ENCODE data around the gene MEGF8.
A peak's percentile ranks its signal among the peaks of the same experiment; 100 is the strongest.

MEGF8 gene

DNA sequence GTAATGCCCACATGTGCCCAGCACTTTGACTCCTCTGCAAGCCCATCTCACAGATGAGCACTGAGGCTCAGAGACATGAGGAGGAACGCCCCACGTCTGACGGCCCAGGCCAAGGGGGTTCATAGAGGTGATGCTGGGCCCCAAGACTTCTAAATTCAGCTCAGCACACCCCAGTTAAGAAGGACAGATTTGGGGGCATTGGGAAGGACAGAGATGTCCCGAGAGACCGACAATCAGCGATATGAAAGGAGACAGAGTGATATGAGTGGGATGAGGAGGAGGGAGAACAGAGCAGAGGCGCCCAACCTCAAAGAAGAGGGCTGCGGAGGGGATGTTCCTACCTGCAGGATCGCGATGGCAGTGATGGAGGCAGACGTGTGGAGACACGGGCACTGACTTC lies 64.5 kb downstream of the MEGF8 start, which contains the start of gene CNFN:
TSS of gene CNFN (minus strand) at position 399 of the 400 bp plus-strand sequence. CDS start 1,260 bp downstream, outside the sequence.
- DNase-seq: no peak

DNA sequence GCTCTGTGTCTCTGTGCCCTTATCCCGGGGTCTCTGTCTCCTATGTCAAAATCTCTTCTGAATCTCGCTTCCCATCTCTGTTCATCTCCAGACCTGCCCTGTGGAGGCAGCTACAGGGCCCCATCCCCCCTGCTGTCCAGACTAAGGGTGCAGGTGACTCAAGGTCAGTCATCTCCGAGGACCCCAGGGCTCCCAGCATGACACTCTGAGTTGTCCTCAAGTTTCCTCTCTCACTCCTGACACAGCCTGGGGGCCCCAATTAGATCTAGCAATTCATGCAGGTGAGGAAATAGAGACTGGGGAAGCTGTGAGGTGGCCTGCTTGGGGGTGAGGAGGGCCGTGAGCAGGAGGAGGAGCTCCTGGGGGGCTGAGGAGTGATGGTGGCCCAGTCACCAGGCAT lies 66.7 kb downstream of the MEGF8 start:
- DNase-seq: no peak

DNA sequence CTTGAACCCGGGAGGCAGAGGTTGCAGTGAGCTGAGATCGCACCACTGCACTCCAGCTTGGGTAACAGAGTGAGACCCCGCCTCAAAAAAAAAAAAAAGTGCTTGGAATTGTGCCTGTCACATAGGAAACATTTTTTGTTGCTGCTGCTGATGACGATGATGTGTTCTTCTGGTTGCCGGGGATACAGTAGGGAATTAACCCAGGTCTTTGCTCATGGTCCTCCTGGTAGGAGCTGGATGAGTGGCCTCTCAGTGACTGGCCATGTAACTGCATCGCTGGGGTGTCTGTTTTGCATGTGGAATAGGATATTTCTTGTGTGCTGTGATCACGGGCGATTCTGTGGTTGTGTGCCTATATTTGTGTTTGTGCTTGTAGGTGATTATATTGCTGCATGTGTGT lies 69.3 kb downstream of the MEGF8 start:
- no peak for DNase-seq

DNA sequence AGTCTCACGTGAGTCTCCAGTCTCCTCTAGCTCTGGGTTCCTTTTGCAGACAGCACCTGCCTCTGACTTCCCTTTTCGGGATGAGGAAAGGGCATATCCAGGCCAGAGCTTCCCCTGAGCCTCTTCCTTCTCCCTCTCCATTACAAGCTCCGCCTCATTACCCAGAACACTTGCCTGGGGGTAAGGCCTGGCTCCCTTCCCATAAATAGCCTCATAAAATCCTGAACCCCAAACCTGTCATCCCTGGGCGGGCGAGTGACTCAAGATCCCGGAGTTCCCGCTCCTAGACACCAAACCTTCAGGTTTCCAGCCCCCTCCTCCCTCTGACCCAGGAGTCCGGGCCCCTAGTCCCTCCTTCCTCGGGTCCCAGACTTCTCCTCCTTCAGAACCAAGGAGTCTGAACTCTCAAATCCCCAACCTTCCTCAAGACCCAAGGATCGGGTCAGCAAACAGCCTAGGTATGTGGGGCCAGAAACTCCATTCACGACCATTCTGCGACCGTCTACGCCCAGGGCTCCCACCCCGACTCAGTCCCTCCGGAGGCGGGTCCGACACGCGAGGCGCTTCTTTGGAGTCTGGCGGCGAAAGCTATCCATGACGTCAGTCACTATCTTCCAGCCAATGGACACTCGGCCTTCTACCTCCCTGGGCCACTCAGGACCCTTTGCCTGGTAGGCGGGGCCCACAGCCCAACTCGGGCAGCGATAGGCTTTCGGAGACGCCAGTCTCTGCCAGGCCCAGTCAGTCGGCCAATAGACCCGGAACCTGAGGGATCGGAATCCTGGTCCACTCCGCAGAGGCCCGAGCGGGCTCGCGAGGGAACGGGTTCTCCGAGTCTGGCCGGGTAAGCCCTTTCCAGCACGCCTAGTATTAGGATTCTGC lies 71.2 kb downstream of the MEGF8 start:
- DNase-seq: peak; percentile 98 to 100

DNA sequence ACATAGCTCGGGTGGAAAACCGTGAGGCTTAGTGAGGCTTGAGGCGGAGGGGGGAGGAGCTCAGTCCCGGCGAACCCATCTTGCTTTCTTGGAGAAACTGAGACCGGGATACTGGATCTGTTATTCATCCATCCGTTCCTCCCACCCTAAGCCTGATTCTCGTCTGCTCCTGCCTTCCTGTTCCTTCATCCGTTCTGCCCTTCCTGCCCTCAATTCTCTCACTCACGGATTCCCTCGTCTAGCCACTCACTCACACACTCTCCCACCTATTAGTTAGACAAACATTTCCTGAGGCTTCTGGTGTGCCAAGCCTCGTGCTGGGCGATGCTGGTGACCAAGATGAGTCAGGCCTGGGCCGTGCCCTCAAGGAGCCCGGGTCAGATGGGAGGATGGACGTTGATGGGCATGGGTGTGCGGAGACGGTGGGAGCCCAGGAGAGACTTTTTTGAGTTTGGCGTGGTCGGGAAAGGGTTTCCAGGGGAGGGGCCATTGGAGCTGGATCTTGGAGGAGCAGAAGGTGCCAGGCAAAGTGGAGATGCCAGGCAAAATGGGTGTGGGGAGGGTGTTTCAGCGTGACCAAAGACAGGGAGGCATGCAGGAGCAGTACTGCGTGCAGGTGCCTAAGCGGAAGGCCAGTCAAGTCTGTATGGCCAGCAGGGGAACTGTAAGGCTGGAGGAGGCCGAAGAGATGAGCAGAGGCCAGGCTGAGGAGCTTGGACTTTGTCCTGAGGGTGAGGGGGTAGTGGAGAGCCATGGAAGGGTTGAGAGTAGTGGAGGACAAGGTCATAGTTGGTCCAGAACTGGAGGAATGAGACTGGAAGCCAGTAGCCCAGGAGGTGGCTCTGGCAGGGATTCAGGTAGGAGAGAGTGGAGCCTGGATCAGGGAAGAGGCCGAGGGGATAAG lies 72.1 kb downstream of the MEGF8 start:
- no peak for DNase-seq

DNA sequence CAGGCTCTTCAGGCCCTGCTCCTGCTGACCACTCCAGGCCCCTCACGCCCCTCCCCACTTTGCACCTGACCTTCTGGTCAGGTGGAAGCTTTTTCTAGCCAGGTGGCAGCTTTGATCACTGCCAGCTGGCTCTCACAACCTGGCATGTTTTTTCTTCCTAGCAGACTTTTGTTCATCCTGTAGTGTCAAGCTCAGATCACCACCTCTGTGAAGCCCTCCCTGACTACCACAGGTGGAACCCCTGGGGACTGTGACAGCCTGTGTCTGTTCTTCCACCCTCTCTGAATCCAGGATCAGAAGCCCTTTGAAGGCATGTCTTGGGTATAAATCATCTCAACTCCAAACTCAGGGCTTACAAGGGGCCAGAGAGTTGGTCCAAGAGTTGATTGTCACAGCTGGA lies 75.0 kb downstream of the MEGF8 start:
- DNase-seq: no peak

DNA sequence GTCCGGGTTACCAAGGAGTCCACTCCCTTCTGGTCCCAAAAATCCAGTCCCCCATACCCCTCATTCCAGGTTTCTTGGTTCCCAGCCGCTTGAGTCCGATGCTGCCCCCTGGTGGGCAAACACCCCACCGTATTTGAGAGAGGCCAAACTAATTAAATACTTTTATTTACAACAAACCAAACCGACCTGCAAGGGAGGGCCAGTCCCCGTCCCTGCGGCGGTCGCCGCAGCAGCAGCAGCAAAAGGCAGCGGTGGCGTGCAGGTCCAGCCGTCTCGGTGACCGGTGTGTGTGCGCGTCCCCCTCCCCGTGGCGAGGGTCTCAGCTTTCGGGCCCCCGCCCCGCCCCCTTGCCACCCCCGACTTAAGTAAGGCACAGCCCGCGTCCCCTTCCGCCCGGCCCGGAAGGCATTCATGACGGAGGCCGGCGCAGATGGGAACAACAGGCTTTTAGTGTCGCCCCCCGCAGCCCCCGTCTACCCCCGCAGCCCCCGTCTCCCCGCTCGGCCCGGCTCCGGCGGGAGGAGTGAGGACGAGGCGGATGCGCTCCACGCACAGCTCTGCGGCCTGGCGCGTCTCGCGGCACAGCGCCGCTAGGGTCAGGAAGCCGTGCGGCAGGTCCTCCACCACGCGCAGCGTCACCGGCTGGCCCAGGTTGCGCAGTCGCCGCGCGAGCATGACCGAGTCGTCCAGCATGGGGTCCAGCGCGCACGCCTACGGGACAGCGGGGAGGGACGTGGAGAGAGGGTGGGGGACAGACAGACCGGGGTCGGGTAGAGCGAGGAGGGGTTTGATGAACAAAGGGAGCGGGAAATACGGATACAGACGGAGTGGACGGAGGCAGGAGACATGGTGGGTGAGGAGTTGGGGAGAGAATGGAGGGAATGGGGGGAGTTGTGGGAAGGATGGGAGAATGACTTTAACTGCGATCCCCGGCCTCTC lies 76.2 kb downstream of the MEGF8 start:
- peak; percentile 49 to 68 for DNase-seq

DNA sequence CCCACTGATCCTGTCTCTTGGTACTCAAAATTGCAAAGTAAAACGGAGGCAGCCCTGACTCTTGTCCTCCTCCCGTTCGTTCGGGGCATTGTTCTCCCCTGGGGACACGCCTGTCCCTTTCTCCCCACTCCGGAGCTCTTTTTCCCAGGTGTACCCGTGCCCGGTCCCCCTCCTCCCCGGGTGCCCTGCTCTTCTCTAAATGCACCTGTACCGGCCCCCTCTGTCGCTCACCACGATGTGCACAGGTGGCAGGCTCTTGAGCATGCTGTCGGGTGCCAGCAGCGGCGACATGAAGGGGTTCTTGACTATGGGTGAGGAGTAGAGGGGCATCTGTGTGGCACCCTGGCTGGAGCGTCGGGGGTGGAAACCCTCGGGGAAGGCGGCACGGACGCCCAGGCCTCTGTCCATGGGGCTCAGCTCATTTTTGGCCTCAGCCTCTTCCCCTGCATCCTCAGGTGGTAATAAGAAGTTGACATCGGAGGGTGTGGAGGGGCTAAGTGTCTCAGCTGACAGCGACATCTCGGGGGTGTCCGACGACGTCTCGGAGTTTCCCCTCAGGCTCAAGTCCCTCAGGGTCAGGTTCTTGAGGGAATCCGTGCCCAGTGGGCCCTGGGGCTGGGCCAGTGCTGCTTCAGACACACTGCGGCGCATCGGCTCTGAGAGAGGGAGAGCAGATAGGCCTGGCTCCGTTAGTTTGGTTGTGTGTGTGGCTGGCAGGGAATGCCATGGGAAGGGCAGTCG lies 77.1 kb downstream of the MEGF8 start:
- no peak for DNase-seq

DNA sequence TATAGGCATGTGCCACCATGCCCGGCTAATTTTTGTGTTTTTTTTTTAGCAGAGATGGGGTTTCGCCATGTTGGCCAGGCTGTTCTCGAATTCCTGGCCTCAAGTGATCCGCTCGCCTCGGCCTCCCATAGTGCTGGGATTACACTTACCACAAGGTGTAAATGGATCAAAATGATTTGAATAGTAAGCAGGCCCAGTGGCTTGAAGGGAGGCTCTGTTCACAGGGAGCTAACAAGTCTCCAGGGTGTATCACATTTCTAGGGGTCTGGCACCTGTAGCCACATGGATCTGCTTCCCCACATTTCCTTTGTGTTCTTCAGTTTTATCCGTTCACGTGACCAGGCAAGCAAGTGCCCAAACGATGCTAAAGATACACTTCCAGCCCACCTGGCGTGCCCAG lies 78.2 kb downstream of the MEGF8 start:
- no peak for DNase-seq

DNA sequence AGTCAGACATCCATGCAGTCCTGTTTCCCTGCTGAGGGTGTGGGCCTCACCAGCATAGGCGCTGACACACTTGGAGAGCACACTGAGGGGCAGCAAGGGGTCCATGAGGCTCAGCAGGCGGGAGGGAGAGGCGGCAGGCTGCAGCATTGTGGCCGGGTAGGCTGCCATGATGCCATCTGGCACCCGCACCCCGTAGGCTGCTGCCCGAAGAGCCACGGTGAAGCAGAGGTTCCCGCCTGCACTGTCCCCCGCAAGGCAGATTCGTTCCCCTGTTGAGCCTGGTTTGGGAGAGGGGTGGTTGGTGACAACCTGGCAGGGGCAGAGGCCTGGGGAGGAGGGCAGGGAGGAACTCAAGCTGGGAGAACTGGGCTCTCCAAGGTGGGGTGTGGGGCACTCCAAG lies 80.7 kb downstream of the MEGF8 start:
- DNase-seq: no peak

DNA sequence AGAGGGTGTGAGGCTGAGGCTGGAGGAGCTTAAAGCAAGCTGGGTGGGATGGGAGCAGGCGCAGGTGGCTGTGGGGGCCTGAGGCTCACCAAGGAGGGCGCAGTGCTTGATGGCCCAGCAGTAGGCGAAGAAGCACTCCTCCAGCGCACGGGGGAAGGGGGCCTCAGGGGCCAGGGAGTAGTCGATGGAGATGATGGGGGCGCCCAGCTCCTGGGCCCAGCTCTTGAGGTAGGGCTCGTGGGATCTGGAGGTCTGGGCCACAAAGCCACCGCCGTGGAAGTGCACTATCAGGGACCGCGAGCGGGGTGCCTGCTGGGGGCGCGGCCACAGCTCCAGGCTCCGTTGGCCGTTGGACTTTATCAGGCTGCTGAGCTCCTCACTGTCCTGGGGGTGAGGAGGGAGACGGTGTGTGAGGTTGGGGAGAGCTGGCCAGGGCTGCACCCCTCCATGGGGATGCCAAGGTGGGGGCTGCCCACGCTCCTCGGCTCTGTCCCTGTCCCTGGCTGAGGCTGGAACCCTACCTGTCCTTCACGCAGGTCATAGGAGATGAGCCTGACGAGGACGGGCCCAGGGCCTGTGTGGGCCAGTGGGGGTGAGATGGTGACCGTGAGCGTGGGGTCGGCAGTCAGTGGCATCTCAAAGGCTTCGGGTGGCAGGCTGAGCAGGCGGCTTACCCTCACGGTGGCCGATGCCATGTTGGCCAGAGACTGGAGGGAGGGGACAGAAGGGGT lies 81.8 kb downstream of the MEGF8 start:
- DNase-seq: no peak

DNA sequence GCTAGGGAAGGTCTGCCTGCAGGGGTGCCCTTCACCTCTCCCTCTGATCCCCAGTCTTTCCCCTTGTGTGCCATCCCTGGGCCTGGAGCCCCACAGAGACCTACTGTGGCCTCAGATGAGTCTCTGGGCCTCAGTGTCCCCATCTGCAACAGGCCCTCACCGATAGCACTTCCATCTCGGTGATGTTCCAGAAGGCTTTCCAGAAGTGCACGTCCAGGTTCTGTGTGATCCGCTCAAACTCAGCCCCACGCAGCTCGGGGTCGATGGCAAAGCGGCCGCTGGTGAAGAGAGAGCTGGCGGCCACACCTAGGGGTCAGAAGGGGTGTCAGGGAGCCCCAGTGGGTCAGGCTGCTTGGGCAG lies 82.4 kb downstream of the MEGF8 start:
- no peak for DNase-seq

DNA sequence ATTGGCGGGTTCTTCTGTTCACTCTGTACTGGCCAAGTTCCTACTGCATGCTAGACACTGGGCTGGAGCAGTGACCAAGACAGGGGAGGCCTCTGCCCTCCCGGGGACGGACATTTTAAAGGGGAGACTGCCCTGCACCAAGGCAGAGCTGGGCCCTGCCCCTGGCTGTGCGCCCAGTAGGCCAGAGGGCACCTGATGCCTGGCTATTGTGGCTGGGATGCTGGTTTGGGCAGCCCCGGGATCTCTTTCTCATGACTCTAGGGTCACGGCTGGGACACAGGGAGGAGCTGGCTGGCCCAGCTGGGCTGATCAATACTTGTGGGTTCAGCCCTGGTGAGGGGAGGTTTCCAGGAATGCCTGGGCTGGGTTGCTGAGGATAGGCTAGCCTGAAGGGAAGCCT lies 84.0 kb downstream of the MEGF8 start:
- no peak for DNase-seq

DNA sequence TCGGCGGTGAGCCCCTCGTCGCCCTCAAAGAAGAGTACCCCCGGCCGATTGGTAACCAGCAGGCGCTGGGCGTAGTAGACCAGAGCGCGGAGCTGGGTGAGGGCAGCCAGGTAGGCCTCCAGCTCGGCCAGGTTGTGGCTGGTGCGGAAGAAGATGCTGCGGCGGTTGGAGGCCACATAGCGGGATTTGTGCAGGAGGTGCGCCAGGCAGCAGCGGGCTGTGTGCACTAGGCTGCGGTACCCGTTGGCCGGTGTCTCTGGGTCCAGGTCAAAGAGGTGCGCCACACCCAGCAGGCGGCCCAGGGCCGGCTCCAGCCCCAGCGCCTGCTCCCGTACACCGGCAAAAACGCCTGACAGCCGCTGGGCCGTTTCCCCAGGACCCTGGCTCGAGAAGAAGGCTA lies 84.9 kb downstream of the MEGF8 start:
- no peak for DNase-seq

DNA sequence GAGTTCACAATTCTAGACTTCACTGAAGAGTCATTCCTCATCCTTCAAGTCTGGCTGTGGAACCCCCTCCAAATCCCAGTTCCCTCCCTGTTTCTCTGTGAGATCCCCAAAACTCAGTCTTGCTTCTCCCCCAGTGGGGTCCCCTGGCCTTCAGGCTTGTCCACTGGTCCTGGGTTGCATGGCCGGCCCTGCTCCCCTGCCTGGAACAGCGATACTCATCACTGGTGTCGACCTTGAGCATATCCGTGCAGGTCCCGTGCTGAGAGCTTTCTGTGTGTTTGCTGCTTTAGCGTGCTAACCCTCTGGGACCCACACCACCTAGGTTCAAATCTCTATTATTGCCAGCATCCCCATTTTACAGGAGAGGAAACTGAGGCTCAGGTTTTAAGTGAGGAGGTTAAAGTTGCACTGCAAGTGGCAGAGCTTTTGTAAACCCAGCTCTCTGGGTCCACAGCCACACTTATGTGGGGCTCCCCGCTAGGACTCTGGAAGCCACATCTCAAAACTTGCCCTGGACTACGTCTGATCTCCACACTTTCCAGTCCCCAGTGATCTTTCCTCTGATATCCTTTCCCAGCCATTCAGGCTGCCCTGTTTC lies 86.2 kb downstream of the MEGF8 start:
- DNase-seq: no peak

DNA sequence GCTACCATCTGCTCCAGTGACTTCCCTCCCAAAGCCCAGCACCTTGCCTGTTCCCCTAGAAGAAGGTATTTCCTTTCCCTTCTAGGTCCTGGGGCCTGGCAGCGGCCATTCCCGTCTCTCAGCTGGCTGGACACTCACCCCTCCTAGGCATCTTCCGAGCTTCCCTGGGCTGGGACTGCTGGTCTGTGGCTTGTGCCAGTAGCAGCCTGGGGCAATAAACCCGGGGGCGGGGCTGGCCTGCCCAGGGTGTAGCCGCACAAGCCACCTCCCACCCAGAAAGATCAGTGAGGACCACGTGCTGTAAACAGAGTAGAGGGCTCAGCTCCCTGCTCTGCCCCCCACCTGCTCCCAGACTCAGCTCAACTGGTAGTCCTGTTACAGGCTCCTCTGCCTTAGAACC lies 86.8 kb downstream of the MEGF8 start:
- no peak for DNase-seq

DNA sequence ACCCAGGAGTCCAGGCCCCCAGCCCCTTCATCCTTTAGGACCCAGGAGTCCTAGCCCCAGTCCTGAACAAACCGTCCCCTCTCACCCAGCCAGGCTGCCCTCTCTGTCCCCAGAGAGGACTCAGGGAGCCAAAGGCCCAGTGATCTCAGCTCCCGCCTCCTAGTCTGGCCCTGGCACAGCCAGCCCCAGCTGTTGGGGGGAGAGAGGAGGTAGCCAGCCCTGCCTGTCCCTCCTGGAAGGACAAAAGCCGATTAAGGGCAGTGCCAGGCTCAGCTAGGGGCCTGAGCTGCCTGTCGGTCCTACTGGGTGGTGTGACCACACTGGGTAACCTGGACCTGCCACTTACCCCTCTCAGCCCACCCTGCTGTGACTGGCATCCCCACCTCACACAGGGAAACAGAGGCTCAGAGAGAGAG lies 87.2 kb downstream of the MEGF8 start:
- no peak for DNase-seq

DNA sequence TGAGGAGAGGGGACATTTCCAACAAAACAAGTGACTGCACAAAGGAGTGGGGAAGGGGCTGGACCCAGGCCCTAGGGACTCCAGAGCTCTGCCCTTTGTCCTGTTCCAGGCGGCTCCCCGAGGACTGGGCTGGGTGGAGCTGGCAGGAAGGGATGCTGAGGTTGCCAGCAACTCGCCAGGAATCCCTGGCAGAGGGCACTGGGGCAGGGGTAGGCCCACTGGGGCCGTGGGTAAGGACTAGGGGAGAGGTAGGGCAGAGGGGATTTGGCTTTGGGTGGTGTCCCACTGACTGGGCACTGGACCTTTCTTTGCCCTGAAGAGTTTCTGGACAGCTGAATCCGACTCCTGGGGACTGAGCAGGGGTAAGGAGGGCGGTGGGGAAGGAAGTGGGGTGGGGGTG lies 93.9 kb downstream of the MEGF8 start:
- no peak for DNase-seq

DNA sequence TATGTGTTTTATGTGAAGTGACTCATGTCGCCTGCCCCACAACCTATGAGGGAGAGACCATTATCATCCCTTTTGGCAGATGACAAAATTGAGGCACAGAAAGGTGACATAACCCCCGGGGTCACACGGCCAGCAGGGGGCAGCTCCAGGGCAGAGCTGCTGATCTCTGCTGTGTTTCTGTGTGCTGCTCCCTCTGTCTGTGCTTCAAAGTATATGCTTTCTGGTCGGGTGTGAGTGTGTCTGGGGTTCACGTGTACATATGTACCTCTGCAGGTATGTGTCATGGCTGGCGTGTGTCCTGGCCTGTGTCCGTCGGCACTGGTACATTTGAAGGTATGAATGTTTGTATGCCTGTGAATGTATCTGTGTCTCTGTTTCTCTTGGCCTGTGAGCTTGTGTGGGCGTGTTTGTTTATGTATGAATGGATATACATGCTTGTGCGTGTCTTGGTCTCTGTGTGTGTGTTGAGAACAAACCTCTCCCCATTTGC lies 94.7 kb downstream of the MEGF8 start:
- no peak for DNase-seq

DNA sequence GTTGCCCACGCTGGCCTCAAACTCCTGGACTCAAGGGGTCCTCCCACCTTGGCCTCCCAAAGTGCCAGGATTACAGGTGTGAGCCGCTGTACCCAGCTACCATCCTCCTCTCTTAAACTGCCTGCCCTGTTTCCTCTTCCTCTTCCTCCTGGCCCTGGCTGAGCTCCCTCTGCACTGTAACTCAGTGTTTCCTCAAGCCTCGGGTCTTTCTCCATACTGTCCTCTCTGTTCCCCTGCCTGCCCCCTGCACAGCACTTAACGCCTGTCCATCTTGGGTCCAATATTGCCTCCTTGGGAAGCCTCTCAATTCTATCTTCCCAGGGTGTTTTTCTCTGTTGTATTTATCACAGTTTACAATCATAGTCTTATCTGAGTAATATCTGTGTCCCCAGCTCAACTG lies 95.7 kb downstream of the MEGF8 start:
- DNase-seq: no peak

DNA sequence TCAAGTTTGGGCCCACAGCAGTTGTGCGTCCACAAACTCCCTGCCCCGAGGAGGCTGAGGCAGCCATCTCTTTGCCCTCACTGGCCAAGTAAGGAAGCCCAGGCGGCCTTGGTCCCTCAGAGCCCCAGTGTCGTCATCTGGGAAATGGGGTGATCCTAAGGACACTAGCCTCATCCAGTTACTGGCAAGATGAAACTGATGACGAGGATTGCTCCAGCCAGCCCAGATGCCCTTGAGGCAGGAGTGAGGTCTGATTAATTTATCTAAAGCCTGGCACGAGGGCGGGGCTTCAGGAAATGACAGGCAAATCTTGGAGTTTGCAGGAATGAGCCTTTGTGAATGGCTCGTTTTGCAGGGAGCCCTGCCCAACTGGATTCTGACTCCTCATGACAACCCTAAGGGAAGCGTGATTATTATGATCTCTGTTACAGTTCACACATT lies 96.2 kb downstream of the MEGF8 start:
- DNase-seq: no peak
